Left ventricle myocardium superior (tissue), 1 donor: Measurements from ENCODE around the gene DCTN1. TPM values are rescaled to one million over a fixed set of nuclear protein-coding genes. Genes with fewer than 3 reads are reported as not detected.
"Not testable (repeated sequence)": the region's sequence is repeated elsewhere in the genome, so short reads cannot be mapped to it uniquely, and the experiment has no call there.

Experiments used
- ATAC-seq: fragments of 200-7000 bp; cut with Tn5 transposase; one replicate; pipeline ENCODE4 v1.9.1; 2020; ENCODE audit warnings: mild to moderate bottlenecking, moderate library complexity
- DNase-seq: peaks from one replicate; pipeline ENCODE4 v3.0.0-alpha.2; 2020
- intact Hi-C: fragments of 100-400 bp; cut with micrococcal nuclease; formaldehyde crosslinking; loops from one replicate; pipeline ENCODE4 v1.11.0; 2022
- total RNA-seq: library from RNA; stranded (reverse); fragmentation: NEBNext Ultra II Directional; extraction: Animal tissue kit (Norgen Biotek cat#: 25700); gene quantifications from one replicate; pipeline ENCODE4 v1.2.1, GENCODE V29; 2021
- donor health status: DM: no; HTN: yes; CAD: no; lungs with severe emphysema.

DCTN1 gene
- total RNA-seq, 1 donor from 2014 or later: 177 TPM

DNA sequence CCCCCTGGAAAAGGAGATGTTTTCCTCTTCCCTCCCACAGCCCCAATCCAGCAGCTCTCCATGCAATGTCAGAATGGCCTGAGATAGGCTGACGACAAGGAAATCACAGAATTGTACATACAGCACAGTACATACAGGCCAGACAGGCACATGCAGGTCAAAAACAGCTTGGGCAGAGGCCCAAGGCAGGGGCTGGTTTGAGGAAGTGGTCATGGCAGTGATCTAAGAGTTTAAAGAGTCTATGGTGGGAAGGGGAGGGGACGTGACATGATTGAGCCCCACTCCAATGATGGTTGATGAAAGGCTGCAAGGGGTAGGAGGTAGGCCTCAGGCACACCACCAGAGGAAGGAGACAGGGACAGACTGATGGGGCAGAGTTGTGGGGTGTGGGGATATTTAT, 4.3 kb downstream of the DCTN1 start:
- intact Hi-C loops: no loop called here
- DNase-seq: no peak
- no peak for ATAC-seq

DNA sequence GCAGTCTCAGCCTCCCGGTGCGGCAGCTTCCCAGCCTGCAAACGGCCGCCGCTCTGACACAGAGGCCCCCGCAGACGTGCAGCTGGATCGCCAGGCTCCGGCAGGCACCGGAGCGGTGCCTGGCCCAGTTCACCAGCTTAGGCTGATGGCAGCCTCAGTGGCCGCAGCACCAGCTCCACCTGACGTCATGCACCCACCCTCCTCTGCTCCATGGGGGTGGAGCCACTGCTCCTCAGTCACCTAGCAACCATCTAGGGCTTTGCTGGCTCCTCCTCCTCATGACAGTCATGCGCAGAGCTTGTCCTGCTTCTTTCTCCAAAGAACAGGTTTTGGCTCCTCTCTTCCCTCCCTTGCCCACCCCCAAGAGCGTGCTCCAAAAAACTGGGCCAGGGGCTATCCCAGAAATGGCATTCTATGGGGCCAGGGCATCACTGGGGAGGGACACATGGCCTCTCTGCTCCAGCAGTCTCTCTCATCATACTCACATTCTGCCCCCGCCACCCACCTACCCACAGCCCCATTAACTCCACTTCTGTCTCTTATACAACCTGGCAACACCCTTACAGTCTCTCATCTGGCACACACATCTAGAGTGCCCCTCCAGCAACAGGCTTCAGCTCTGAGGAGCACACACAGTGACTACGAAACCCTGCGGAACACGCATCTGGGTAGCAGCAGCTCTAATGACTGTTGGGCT, 5.5 kb downstream of the DCTN1 start:
- ATAC-seq (peak; percentile 94), DNase-seq (peak; percentile 83)
- intact Hi-C loops: no loop called here

DNA sequence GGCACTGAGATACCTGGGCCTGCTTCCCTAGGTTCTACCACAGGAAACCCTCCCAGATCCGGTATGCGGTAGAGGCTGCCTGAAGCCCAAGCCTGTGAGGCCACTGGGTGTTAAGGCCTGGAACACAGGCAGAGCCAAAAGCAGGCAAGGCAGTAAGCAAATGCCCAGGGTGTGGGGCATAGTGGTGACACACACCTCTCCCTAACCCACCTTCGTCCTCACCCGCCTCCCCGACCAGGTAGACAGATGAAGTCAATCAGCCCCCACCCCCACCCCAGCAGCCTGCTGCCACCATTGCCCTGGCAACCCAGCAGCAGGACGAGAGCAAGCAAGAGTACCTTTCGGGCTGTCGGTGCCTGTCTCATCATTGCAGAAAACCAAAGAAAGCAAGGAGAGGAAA, 6.1 kb downstream of the DCTN1 start:
- peak; percentile 7 for ATAC-seq
- intact Hi-C loops: no loop called here

DNA sequence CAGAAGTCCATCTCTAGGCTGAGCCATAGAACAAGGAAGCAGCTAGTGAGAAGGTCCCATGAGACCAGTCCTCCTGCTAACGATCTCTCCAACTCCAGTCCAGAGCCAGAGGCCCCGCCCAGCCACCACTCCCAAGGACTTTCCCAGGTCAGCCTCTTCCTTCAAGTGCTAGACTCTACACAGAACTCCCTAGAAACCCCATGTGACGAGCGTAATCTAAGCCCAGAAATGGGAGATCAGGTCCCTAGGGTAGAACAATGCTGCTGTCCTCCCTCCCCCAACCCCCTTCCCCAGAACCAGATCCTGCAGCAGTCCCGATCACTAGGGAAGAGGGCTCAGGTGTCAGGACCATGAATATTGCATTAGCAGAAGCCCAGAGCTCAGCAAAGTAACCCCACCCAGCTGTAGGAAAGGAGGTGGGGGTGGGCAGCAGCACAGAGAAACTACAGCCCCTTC, 6.9 kb downstream of the DCTN1 start:
- ATAC-seq (peak; percentile 59), DNase-seq (peak; percentile 77)
- intact Hi-C loops: no loop called here

More for the DNA sequence above, 6.1 kb downstream of the DCTN1 start:
- DNase-seq: no peak

DNA sequence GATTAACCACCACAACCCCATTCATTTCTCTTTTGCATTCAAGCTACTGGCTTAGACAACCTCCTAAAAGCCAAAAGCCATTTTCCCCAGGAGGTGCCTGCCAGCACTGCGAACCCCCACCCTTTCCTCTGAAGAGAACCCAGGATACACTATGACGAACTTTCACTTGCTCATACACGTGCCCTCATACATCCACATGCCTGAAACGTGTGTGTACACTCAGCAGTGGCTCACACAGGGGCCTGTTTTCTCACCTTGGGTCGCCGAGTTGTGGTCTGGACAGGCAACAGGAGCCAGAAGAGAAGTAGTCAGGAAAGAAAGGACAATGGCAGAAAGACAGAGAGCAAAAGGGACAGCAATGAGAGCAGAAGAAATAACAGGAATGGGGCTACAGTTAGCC, 7.4 kb downstream of the DCTN1 start:
- intact Hi-C loops: no loop called here
- no peak for DNase-seq
- no peak for ATAC-seq

DNA sequence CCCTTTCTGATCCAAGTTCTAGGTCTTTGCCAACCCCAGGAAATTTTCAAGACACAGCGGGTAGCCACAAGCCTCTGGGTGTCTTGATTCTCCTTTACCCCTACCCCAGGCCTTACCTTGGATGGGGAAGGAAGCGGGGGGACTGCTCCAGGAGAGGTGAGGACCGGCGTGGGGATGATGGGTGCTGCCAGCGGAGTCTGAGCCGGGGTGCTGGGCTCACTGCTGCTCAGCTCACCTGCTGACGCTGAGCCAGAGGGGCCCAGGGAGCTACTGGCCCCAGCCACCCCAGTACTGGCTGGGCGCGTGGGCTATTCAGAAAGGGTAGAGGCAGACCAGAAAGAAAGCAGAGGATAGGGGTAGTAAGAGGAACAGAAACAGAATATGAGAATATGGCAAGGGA, 8.7 kb downstream of the DCTN1 start:
- intact Hi-C loops: no loop called here
- no peak for ATAC-seq

DNA sequence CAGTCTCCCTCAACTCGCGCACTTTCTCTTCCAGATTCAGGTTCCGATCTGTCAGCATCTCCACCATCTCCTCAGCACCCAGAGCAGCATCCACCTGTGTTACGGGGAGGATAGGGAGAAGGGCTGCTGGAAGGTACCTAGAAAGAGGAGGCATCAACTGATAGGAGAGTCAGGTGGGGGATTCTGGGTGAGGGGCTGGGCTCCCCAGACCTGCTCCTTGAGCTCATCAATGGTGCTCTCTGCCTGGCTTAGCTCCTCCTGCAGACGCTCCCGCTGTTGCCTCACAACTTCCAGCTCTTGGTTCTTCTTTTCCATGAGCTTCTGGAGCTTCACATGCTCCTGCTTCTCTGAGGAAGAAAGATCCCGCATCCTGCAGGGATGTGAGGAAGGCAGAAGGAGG, 10.1 kb downstream of the DCTN1 start:
- DNase-seq (no peak), ATAC-seq (no peak)
- intact Hi-C loops: no loop called here

More for the DNA sequence above, 8.7 kb downstream of the DCTN1 start:
- no peak for DNase-seq

DNA sequence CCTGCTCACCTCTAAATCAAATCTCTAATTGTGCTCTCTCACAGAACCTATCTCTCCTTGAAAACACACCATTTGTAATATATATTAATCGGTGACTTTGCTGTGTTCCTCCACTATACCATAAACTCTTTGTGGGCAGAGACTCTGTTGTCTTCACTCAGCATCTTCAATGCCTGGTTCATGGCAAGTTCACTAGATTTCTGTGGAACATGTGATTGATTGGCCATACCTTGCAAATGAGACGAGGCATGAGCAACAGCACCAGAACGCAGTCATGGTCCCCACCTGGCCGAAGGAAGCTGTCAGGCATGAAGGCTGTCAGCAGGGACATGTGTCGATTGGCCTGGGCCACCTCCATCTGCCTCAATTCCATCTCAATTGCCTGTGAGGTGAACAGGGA, 11.6 kb downstream of the DCTN1 start:
- intact Hi-C loops: no loop called here
- DNase-seq: no peak

DNA sequence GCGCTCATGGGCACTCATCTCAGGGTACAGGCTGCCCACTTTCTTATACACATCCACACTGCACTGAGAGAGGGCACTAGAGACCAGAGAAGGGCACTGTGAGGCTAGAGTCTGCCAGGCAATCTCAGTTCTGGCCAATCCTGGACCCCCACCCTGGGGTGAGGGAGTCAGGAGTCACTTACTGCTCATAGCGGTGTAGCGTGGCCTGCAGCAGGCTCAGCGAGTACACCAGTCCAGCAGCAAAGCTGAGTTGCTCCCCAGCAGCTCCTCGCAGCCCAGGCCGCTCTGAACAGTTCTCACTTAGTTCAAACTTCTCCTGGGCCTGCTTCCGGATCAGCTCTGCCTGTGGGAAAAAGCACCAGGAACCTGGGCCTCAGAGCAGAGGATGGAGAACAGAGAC, 12.3 kb downstream of the DCTN1 start:
- DNase-seq (no peak), ATAC-seq (no peak)
- intact Hi-C loops: no loop called here

More for the DNA sequence above, 11.6 kb downstream of the DCTN1 start:
- ATAC-seq: no peak

DNA sequence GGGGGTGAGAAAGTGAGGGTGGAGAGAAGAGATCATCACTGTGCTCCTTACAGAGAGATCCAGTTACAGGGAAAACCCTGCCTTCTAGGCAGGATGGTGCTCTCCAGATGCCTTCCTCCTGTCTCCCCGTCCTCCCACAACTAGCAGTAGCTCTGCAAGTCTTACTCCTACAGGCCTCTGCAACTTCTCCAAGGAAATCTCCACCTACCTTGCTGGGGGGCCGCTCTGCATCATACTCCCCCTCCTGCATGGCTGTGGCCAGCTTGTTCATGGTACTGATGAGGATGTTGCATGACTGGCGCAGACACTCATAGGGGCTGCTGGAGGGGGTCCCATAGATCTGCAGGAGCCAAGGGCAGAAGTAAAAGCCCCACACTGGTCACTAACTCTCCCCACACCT, 14.1 kb downstream of the DCTN1 start:
- ATAC-seq (no peak), DNase-seq (no peak)
- intact Hi-C loops: no loop called here

DNA sequence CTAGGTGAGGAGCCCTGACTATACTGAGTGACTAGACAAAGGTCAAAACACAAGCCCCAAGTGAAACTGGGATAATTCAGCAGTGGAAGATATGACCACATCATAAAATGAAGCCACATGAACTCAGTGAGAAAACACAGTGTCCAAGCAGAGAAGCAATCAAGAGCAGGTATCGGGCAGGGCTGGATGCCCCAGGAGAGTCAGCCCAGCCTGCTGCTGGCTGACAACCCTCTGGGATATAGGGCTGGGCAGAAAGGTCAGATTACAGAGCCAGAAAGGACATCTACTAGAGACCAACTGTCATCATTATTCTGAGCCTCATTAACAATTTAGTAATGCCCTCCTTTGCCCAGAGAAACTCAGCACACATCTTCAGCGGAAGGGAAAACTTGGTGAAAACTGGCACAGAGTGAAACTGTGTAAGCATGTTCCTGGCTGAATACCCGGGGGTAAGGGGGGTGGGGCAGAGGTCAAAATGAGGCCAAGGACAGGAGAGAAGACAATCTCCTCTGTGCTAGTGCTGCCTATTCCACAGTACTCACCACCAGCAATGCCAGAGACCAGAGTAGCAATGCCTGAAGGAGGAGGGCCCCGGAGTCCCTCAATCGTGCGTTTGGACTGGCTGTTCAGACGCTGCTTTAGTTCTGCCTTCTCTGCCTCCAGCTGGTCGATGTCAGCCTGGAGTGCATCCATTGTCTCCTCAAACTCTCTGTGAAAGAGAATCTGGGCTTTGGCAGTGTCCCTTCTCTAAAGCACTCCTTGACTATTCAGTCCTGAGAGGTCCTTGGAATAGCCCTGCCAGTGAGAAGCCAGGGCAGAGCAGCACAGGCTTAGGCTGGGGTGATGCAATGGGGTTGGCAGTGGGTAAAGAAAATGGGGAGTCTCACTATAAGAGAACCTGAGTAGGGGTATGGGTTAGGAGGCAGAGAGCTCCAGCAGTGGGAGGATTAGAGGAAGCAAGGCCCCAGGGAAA, 15.3 kb downstream of the DCTN1 start:
- ATAC-seq (peak; percentile 75), DNase-seq (no peak)
- intact Hi-C loops: no loop called here

DNA sequence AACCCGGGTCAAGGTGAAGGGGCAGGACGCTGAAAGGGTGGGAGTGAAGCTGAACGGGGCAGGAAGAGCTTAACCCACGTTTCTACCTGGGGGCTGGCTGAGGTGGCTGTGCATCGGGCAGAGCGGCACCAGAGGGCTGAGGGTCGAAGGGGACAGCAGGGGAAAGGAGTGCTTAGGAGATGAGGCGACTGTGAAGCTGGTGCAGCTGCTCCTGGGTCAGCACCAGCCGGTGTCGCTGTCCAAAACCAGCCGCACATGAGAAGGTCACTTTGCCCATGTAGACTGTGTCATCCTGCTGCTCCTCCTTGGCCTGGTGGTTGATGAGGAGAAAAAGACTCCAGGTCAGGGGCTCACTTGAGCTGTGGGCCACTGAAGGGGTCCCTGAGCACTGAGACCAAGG, 18.8 kb downstream of the DCTN1 start:
- DNase-seq (no peak), ATAC-seq (no peak)
- intact Hi-C loops: no loop called here

DNA sequence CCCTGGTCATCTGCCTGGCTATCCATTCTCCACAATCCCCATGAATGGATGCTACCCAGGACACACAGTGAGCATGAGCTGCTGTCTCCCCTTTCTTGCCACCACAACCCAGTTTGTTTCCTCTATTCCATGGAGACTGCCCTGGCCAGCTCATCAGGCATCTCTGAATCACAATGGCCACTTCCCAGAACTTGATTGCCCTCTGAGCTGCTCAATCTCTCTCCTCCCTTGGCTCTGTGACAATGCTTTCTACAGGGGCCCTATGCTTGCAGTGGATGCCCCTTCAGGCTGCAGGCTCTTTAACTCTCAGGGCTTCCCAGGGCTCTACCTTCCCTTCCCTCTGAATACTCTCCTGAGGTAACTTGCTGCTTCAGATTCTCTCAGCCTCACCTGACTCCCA, 22.5 kb downstream of the DCTN1 start:
- intact Hi-C loops: no loop called here
- ATAC-seq (no peak), DNase-seq (no peak)

DNA sequence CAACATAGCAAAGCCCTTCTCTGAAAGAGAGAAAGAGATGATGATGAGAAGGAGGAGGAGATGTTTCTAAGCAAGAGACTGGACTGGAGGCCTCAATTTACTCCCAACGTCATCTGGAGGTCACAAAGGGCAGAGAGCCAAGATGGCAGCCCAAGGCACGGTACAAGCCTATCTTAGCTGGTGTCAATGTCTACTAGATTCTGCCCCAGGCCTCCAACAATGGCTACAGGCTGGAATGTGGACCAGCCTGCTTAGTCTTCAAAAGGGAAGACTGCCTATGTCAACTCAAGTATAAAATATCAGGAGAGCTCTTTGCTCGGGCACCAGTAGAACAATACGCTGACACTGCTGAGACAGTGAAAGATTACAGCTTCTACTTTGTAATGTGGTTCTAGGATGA, 30.2 kb downstream of the DCTN1 start:
- intact Hi-C loops: no loop called here
- ATAC-seq (no peak), DNase-seq (no peak)

DNA sequence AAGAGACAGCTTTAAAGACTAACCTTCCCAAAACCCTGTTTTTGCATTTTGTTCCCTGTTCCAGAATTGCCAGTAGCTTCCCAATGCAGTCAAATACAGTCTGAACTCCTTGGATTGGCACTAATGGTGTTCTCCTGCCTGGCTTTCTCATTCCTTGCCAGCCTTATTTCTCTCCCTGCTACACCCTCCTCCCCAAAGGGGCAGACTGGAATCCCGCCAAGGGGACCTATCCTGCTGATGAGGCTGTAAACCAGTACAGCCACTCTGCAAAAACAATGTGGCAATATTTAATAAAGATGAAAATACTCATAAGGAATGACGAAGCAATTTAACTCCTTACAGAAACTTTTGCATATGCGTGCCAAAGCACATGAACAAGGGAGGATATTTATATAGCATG, 32.4 kb downstream of the DCTN1 start:
- intact Hi-C loops: no loop called here
- no peak for ATAC-seq
- DNase-seq: no peak

DNA sequence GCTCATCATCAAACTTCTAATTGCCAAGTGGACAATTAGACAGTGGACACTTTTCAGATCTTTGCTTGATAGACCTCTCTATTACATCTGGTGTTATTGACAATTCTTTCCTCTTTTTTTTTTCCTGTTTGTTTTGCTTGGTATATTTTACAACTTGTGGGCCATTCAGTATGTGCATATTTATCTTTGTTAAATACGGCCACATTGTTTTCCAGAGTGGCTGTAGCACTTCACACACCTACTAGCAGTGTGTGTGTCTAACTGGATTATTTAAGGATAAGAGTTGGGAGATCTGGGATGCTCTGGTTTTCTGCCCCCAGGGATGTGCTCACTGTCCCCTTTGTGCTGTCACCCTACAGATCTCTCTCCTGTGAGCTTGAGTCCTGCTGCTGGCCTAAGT, 32.8 kb downstream of the DCTN1 start:
- ATAC-seq: no peak
- DNase-seq: no peak
- intact Hi-C loops: no loop called here

DNA sequence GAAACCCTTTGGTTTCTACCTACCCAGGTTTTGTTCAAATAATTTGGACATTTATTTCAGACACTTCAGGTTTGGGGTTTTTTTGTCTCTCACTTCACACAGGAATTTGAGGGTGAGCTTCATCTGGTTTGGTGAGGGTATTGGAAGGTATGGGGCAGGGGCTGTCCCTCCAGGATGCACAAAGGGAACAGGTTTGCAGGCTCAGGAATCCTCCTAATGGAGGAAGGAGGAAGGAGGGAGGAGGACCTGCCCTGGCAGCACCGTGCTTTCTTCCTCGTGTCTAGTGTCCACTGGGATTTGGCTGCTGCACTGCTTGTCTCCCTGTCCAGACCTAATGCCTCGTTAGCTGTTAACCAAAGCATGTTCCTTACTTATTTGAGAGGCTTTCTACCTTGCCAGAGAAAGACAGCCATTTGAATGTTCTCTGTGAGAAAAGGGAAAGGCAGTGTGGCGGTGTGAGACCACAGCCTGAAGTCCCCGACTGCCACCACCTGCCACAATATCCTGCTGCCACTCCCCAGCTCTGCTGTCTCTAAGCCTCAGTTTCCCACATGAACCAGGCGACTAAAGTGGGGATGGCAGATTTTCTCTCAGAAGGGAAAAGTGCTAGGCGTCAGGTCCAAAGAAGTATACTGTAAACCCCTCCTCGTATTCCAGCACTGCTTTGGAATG, 34.7 kb downstream of the DCTN1 start:
- DNase-seq: no peak
- ATAC-seq: no peak
- intact Hi-C loops: no loop called here

DNA sequence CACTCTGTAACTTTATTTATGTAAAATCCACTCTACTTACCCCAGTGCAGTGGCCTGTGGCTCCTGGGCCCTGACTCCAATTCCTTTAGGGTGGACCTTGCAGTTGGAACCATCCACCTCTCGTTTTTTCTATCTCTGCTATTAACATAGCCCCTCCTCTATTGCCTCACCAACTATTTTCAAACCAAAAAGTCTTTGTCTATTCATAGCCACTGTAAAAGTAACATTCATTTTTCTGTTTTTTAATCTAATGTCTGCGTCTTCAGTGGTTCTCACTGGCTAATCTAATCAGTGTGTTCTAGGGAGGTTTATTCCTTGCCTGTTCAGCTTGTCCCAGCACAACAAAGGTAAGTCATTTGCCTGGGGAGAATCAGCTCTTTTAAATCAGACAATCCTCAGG, 36.8 kb downstream of the DCTN1 start, which contains the start of gene SLC4A5:
Gene SLC4A5 (minus strand): TSS at position 101 of the 400 bp plus-strand sequence. CDS start 28,393 bp downstream, outside the sequence.
- intact Hi-C loops: no loop called here
- DNase-seq: no peak
- ATAC-seq: no peak

DNA sequence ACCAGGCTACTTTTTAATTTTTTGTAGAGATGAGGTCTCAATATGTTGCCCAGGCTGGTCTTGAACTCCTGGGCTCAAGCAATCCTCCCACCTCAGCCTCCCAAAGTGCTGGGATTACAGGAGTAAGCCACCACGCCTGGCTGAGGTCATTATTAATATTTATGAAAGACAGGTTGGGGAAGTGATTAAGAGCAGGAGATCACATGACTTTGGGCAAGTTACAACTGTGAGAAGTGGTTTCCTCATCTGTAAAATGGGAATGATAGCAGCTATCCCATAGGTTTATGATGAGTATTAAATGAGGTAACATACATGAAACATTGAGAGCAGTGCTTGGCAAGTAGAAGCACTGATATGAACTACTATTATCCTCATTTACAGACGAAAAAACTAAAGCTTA, 43.9 kb downstream of the DCTN1 start:
- intact Hi-C loops, DNase-seq, ATAC-seq: not testable (repeated sequence)

DNA sequence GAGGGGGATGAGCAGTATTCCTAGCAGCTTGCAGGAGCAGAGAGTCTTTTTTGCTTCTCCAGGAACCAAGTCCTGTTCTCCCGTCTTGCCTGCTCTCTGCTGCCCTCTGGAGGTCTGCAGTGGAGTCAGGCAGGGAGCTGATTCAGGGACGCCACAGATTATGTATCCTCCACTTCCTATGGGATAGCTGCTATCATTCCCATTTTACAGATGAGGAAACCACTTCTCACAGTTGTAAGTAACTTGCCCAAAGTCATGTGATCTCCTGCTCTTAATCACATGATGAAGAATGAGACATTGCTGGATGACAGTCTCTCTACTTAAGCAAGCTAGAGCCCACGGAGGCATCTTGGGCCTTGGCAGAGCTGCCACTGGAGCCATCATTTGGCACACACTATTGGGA, 45.2 kb downstream of the DCTN1 start:
- DNase-seq: peak; percentile 79
- intact Hi-C loops: no loop called here
- peak; percentile 84 for ATAC-seq
